NAMALWA (cell line): Measurements from ENCODE around the gene HLCS.

Experiments used
- DNase-seq: peaks from one replicate; pipeline ENCODE4 v3.0.0-alpha.2; 2015; ENCODE audit warnings: low spot score

Gene HLCS

DNA sequence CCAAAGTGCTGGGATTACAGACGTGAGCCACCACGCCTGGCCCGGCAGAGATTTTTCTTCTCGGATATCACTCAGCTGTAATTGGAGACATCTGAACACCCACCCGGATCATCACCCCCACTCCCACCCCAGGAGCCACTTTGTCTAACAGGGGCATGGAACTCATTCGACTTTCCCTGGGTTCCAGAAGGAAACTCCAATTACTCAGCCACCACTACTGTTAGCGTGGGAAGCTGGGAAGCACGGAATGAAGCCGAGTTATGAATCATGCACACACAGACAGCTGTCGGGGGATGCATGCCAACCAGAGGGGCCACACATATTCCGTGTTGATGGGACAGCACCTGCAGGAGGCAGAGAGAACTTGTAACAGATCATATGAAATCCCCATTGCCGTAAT is 85.2 kb downstream of the HLCS start:
- DNase-seq: no peak

DNA sequence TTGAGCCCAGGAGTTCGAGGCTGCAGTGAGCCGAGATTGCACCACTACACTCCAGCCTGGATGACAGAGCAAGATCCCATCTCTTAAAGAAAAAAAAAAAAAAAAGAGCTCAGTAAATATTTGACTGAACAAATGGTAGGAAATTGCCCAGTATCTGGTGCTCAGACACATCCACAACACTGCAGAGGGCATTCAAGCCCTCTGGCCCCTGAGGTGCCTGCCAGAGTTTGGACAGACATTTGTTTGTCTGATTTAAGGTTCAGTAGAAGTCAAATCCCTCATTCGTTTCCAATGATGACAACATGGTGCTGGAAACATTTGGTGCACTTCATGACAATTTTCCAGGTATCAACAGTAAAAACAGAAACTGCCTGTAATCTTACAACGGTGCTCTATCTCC is 86.6 kb downstream of the HLCS start:
- DNase-seq: no peak

DNA sequence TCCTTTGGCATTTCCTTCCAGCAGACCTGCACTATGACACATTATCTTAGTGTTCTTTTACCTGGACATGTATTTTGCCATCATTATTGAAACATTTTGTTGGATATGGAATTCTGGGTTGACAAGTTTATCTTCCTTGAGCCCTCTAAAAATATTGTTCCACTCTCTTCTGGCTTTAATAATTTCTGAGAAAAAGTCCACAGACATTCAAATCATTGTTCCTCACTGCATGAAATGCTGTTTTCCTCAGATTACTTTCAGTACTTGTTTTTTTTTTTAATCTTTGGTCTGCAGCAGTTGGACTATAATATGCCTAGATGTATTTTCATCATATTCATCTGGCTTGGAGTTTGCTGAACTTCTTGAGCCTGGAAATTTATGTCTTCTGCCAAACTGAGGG is 88.7 kb downstream of the HLCS start:
- no peak for DNase-seq

DNA sequence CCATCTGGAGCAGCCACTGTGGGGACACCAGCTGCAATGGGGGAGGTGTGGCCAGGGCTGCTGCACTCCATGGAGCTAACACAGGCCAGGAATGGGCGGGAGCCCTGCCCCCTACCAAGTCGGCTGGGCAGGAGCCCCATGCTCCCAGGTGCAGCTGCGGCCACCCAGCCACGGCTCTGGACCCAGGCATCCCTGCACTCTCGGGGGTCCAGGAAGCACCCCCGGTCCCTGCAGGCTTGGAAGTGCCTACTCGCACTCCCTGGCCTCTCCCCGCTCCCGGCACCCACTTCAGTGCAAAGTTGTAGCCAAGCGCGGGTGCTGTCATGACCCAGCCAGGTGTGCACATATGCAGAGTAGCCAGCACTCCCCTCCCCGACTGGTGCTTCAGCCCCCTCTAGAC is 91.8 kb downstream of the HLCS start:
- no peak for DNase-seq

DNA sequence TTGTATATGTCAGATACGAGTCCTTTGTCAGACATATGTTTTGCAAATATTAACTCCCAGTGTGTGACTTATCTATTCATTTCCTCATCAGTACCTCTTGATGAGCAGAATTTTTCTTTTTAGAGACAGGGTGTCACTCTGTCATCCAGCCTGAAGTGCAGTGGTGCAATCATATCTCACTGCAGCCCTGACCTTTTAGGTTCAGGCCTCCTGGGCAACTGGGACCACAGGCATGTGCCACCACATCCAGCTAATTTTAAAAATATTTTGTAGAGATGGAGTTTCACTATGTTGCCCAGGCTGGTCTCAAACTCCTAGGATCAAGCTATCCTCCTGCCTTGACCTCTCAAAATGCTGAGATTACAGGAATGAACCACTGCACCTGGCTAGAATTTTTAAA is 93.0 kb downstream of the HLCS start:
- DNase-seq: no peak

DNA sequence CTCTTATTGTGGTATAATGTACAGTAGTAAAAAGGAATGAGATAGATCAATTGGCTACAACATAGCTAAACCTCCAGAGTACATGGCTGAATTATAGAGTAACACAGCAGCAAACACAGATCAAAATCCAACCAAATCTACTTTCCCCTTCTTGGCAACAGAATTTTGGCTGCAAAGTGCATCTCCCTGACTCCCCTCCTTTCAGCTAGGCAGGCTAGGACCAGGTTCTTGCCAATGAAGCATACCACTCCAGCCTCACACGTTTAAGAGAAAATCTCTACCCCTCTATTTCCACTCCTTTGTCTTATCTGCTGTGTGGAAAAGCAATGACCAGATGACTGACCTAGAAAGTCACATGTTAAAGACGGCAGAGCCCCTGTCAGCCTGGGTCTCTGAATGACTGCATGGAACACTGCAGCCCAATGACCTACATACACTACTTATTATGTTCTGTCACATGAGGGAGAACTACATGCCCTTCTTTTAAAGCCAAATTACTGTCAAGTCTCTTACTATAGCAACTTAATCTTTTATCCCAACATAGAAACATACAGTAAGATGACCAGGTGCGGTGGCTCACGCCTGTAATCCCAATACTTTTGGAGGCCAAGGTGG is 99.1 kb downstream of the HLCS start:
- DNase-seq: no peak

DNA sequence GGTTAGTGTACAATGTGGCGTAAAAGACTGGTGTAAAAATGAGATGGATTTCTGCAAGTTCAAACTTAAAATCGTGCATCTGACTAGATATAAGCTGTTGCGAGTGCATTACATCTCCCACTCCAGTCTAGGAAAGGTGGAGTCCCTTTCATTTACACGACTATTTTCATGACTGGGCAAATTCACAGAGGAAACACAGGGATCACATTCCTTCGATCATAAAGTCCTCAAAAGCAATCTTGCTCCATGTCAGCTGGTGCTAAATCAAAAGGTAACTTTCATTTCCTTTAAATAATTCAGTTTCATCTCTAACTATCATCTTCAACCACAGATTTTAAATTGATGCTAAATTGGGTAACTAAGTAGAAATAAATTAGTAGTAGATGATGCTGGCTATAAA is 100.0 kb downstream of the HLCS start:
- DNase-seq: no peak

DNA sequence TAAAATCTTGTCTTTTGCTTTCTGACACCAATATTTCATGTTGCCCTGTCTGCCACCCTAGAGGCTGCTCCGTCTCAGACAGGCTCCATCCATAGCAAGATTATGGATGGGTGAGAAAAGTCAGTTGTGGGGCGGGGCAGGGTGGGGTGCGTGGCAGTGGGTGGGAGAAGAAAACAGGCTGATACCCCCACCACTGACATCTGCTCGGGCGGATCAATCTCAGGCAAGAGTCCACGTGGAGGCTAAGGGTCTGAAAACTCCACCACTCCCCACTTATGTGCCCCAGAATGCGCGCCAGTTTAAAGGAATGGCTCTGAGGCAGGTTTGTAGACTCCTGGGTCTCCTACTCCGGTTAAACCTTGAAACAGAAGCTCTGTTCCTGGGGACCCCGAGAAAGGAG is 101.5 kb downstream of the HLCS start:
- DNase-seq: no peak

DNA sequence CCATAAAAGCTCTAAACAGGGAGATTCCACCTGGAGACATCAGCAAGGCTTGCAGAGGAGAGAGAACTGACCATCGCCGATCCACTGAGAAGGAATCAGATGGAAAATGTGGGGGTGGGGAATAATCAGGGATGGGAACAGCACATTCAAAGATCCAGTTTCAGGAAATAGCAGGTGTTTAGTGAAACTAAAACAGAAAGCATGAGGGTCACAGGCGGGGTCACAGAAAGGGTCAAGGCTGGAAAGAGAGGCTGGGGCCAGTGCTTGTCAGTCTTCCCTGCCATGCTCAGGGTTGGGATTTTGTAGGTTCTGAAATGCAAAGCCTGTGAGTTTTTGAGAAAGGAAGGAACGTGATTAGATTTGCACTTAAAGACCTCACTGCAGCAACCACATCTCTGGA is 103.2 kb downstream of the HLCS start:
- no peak for DNase-seq

DNA sequence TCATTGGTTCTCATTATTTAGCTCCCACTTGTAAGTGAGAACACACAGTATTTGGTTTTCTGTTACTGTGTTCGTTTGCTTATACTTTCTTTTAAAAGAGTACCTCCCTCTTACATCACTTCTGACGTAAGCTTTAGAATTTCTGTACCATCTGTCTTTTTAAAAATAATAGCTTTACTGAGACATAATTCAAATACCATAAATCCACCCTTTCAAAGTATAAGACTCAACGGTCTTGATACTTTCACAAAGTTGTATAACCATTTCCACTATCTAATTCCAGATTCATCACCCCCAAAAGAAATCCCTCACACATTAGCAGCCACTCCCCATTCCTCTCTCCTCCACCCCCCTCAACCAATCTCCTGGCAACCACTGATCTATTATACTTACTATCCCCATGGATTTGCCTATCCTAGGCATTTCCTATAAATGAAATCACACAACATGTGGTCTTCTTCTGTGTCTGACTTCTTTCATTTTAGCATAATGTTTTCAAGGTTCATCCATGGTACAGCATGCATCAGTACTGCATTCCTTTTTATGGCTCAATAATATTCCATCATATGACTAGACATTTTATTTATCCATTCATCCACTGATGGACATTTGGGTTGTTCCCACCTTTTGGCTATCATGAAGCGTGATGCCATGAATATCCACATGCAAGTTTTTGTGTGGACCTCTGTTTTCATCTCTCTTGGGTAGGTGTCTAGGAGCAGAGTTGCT is 104.7 kb downstream of the HLCS start:
- no peak for DNase-seq

DNA sequence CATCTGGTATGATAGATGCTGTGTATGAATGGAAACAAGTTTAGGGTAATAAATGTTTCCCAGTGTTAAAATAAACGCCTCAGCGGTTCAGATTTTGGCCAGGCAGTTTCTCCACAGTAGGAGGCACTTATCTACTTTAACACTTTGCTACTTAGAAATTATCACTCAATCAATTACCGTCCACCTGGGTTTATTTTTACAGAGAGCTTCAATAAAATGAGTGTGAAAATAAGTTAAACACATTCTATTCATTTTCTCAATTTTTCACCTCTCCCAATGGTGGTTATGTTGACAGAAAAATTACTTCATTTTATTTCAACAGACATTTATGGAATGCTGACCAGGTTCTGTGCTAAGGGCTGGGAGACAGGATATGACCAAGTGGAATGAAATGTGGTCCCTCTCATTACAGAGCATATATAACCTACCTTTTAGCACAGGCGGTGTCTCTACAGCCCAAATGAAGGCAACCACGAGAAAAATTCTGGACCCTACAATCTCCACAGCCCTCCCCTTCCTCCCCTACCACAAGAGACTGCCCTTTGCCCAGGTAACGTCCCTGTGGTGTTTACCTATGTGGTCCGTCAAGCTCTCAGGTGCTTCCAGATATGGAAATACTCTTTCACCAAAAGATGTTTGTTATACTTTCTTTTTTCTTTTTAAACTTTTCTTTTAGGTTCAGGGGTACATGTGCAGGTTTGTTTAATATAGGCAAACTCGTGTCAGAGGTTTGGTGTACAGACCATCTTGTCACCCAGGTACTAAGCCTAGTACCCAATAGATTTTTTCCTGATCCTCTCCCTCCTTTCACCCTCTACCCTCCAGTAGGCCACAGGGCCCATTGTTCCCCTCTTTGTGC is 105.5 kb downstream of the HLCS start:
- DNase-seq: no peak

DNA sequence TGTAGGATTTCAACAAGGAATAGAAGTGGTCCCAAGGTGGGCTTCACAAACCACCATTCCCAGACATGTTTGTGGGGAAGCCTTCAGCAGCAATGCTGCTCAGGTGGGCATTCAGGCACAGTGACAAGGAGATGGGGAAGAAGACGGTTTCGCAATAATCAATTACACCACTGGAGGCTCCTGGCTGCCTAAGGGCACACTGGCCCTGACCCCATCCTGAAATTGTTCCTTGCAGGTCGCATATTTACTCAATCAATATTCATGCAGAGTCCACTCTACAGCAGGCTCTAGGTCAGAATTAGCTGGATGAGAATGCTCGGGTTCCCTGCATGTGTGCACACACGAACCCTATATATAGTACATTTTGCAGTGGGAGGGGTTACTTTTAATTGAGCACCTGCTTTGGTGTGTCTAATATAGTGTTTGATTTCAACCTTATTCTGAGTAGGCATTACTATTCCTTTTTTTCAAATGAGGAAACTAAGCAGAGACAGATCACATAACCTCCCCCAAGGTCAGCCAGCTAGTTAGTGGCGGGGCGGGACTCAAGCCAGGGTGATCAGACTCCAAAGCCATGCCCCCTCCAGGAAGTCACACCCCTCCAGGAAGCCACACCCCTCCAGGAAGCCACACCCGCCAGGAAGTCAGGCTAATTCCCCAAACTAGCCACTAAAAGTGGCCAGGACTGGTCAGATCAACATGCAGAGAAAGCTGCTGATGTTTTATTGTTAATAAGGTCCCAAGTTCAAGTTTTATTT is 106.5 kb downstream of the HLCS start:
- peak; percentile 87 for DNase-seq

DNA sequence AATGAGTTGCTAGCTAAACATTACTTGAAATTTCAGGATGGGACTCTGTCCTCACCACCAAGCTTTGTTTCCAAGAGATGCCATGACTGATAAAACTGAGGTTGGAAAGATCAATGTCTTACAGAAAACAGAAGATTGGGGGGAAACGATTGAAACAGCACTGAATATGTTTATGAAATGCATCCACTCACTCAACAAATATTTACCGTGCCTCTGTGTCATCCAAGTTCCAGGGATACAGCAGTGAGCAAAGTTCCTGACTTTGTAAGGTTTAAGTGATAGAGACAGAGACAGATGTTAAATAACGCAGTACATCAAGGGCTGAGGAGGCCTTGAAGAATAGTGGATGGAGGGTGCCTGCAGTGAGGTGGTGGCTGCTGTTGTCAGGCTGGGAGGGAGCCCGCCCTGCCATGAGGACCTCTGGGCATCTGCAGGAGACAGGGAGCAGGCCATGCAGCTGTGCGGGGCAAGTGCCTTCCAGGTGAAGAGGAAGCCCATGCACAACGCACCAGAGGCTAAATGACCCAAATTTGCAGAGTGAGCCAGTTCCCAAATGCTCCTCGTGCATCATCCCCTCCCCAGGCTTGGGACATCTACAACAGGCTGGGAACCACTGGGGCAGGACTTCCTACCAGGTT is 108.0 kb downstream of the HLCS start:
- no peak for DNase-seq

DNA sequence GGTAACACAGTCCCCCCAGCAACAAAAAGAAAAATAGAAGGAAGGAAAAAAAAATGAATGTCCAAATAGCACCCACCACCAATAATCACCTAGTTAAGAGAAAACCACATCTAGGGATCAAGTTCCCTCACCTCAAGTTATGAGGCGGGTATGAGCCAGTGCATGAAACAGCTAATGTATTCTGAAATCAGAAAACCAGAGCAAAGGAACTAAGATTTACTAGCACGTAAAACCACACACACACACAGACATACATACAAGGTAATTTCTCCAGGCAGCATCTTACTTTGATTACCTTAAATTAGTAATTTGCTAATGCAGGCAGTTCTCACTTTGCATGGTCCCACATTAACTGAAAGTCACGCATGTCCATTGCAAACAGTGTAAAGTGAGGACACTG is 109.8 kb downstream of the HLCS start:
- no peak for DNase-seq

DNA sequence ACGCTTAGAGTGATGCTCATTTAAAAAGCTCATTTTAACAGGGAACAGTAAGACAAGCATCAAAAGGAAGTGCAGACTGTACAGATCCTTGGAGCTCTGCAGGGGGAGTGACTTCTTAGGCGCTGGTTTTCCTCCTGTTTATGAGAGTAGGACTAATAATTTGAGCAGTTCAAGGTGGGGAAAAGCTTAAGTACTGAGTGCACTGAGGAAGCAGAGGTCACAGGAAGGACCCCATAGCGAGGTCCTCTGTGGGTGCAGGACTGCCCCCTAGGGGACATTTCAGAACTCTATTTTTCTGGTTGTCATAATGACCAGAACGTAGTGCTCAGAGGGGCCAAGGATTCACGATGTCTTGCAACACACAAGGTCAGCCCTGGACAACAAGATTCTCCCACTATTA is 112.1 kb downstream of the HLCS start:
- DNase-seq: peak; percentile 75

DNA sequence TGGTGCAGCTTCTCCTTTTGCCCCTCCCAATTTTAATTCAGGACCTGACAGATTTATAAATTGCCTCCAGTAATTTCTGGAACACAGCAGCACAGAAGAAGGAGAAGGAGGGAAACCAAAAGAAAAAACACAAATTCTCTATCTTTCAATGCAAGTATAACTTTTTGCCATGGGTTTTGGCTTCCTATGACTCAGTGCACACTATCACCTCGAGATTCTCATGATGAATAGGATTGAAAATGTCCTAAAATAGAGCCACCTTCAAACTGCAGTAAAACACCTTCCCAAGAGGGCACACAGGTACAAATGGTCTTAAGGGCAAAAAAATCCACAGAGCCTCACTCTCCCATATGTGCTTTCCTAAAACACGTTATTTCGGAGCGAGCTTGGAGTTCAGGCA is 113.6 kb downstream of the HLCS start:
- DNase-seq: no peak

DNA sequence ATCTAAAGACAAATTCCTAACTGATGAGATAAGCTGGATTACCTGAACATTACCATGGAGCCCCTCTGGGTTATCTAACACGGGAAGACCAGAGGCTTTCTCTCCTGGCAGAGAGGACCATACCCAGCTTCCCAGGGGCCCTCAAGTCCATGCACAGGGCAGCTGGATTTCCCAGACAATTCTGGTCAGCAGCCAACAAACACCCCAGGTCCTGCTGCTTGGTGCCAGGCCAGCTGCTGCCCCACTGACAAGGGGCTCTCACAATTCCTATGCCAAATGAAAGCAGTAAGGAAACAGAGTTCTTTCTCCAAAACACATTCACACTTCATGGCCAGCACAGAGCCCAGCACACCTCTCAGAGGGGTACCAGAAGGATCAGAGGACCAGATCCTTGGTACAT is 114.2 kb downstream of the HLCS start:
- no peak for DNase-seq

DNA sequence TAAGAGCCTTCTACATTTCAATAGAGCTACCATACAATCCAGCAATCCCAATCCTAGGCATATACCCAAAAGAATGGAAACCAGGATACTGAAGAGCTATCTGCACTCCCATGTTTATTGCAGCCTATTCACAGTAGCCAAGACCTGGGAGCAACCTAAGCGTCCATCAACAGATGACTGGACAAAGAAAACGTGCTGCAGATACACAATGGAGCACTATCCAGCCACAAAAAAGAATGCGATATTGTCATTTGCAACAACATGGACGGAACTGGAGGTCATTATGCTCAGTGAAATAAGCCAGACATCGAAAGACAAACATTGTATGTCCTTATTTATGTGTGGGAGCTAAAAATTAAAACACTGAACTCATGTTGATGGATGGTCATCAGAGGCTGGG is 115.3 kb downstream of the HLCS start:
- DNase-seq: no peak

DNA sequence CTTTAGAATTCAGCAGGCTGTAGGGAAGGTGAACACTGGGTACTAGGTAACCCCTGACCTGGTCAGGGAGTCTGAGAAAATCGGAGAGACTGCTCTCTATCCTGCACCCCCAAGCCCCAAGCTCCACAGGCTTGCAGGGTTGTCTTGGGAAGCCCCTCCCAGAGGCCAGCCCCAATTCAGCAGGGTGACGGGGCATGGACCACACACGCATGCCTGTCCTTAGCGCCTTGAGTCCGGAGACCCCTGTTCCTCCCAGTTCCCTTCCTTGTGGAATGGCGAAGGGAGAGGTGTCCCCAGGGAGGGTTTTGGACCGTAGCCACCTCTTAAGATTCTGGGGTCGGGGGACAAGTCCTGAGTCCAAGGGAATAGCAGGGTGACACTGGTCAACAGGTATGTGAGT is 116.1 kb downstream of the HLCS start:
- no peak for DNase-seq

DNA sequence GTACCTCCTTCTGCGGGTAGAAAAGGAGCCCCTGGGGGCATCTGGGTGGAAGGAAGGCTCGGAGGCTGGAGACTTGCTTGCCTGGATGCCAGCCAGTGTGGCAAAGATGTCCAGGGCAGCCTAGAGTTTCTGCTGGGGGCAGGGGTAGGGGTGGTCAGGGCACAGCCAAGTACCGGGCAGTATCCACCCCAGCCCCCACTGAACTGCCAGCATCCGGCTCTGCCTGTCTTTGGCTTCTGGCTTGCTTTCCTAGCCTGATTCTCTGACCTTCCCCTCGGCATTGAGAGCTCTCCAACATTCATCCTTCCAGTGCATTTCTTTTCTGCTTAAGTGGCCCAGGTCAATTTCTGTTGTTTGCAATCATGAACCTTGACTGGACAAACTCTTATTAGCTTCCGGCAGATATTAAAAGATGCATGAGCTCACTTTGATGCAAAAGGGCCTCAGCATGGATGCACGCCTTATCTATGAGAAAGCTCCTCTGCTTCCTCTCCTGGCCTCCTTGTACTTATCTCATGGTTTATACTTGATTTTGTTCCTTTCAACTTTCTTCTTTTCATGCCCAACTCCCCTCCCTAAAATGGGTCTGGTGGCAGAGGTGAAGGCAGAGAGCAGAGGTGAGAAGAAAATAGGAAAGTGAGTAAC is 116.9 kb downstream of the HLCS start:
- no peak for DNase-seq

DNA sequence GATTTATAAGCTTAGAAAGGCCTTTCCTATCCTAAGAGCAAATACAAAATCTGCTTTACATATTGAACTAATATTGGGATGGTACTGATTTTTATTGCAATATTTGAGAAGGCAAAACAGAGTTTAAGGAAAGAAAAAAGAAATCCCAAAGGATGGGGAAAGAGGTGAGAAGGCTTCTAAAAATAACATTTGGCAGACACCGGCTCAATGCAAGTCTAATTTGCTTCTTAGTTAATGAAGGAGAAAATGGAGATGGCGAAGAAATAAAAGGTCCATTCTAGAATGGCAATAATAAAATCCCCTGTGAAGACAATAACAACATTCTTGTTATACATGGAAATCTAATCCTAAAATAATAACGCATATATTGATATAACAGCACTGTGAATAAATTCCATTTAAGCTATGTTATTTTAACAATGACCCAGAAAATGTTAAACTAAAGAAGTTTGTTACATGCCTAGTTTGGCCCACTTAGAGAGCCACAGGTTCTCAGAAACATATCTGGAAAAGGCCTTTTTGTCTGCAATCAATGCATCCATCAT is 117.7 kb downstream of the HLCS start:
- DNase-seq: no peak
